NCI-H146 treated with DMSO at 0.1 percent for 48 hours (cell line): Measurements from ENCODE around the gene TIAL1.
"Not testable (repeated sequence)": the region's sequence is repeated elsewhere in the genome, so short reads cannot be mapped to it uniquely, and the experiment has no call there.

ENCODE experiments used
- DNase-seq: peaks from one replicate; lab custom pipeline; 2025; ENCODE audit not compliant: unreplicated experiment; lab: John Stamatoyannopoulos, UW

Gene TIAL1

DNA sequence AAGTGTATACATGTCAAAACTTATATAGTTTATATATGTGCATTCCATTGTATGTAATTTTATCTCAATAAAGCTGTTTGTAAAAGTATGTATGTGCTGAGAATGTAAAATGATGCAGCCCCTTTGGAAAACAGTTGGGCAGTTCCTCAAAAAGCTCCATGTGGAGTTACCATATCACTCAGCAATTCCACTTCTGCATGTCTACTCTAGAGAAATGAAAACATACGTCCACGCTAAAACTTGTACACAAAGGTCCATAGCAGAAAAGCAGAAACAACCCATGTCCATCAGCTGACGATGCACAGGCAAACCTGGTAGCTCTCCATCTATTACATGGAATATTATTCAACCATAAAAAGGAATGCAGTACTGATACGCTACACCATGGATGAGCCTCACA lies 45.9 kb downstream of the TIAL1 start:
- no peak for DNase-seq

DNA sequence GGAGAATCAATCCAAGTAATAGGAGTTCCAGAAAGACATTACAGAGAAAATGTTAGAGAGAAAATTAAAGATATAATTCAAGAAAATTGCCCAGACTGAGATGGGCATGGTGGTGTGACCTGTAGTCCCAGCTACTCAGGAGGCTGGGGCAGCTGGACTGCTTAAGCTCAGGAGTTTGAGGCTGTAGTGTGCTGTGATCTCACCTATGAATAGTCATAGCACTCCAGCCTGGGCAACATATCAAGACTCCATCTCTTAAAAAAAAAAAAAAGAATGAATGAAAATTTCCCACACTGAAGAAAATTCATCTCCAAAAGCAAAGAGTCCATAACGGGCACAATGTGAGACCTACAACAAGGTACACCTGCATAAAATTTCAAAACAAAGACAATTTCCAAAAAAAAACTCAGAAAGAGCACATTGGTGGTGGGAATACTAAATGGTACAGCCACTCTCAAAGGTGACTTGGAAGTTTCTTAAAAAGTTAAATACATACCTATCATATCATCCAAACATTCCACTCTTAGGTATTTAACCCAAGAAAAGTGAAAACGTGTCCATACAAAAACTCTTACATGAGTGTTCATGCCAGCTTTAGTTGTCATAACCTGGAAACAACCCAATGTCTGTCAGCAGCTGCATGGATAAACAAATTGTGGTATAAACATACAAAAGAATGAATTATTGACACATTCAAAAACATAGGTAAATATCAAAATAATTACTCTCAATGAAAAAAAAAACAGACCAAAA lies 47.3 kb downstream of the TIAL1 start:
- DNase-seq = no peak

DNA sequence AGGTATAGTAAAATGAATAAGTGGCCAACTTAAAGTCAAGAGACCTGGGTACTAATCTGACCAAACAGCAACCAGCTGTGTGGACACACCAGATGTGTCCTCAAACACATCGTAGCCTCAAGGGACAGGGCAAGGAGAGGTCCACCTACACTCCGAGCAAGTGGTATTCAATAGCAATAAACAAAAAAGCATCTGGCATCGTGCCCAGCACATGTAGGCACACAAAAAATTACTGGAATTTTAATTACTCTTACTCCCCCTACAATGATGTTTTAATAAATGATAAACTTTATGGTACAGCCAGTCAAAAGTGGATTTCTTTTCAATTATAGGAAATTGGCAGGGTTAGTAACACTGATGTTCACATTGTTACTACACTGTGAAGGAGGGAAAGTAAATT lies 50.8 kb downstream of the TIAL1 start:
- no peak for DNase-seq

DNA sequence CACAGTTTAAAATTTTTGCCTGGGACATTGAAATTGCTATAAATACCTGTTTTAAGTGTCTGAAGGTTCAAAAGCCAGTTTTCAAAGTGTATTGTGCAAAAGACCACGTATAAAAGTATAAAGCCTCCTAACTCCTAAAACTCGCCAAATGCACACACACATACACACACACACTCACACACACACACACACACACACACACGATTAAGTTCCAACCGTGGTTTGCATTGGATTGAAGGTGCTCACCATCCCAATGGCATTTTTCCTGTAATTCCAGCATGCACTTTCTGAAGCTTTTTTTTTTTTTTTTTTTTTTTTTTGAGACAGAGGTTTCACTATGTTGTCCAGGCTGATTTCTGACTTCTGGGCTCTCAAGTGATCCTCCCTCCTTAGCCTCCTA lies 51.5 kb downstream of the TIAL1 start:
- DNase-seq = no peak

DNA sequence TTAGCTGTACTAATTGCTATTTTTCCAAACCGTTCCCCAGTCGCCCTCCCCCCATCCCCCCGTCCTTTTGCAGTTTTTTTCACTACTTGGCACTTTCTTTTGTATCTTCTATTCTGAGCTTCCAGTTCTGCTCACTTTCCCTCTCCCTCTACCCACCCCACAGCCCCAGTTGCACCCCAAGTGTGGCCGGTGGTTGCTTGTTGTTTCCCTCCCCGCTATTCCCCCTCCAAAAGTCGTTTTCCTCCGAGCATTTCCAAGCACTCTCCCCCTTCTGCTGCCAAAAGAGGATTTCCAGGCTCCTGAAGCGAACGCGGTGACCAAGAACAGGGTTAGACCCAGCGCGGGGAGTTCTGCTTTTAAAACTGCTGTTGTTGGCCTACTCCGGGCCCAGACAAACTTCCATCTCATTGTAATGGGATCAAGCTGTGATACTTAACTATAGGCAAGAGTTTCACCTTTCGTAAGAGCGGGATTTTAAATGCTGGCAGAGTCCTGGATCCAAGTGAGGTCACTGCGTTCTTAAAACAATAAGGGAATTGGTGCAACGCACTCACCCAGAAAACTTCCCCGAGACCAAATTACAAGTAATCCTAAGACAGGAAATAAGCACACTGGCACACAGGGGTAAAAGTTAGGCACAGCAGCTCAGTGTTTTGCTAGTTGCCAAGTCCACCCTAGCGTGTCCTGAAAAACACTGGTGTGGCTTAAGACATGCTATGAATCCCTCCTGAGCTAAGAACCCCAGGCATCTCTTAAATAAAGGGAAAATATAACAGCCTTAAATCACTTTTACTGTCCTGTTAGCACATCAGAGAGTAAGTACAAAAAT lies 52.7 kb downstream of the TIAL1 start:
- no peak for DNase-seq

DNA sequence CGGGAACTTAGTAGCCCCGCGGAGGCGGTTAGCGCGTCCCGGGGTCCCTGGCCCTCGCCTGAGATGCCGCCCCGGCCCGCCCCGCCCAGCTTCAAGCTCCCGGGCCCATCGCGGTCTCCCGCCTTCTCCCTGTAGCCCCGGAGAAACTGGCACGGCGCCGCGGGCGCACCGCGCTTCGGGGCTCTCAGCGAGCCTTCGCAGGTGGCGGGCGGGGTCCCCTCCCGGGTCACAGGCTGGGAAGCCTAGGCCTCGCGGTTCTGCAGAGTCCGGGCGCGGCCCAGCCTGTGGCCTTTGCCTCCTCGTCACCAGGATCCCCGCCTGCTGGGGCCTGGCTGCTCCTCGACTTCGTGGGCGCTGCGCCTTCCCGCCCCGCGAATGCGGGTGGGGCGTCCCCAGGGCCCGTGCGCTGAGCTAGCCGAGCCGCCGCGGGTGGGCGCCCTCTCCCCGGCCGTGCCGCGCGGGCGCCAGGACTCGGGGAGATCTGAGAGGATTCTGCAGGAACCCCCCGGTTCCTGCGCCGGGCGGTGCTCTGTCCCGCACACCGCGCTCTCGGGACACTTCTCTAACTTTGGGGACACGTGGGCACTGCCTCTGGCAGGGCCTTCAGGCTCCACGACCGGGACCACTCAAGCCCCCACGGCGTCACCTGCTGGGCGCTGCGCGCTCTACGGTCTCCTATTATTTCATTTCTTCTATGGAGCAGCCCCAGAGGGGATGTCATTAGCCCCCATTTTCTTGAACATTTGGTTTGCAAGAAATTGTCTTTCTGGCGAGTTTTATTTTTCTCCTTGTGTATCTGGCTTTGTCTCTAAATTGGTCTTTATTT lies 53.6 kb downstream of the TIAL1 start:
- peak; percentile 51 for DNase-seq

DNA sequence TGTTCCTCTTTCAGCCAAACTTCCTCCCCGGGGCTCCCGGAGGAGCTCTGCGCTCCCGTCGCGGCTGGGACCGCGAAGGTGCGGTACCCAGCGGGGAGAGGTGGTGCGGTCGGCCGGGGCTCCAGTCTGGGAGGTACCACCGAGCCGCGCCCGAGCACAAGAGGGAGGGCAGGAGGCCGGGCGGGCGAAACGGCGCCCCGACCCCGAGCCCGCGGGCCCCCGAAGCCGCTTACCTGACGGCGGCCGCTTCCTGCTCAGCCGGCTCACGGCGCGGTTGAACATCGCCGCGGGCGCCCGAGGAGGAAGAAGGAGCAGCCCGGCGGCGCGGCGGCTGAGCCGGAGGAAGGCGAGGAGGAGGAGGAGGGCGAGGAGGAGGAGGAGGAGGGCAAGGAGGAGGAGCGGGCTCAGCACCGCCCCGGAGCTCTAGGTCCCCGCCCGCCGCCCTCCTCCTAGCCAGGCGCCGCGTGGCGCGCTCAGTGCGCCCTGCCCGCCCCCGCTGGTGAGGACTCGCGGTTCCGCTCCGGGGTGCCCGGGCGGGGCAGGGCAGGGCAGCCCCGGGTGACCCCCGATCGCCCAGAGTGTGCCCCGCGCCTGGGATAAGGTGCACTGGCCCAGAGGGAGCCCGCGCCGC lies 54.3 kb downstream of the TIAL1 start, which contains the start of gene RGS10:
TSS of gene RGS10 (minus strand) at position 363 of the 631 bp plus-strand sequence. CDS start at position 282, 81 bp downstream.
- DNase-seq = peak; percentile 51

DNA sequence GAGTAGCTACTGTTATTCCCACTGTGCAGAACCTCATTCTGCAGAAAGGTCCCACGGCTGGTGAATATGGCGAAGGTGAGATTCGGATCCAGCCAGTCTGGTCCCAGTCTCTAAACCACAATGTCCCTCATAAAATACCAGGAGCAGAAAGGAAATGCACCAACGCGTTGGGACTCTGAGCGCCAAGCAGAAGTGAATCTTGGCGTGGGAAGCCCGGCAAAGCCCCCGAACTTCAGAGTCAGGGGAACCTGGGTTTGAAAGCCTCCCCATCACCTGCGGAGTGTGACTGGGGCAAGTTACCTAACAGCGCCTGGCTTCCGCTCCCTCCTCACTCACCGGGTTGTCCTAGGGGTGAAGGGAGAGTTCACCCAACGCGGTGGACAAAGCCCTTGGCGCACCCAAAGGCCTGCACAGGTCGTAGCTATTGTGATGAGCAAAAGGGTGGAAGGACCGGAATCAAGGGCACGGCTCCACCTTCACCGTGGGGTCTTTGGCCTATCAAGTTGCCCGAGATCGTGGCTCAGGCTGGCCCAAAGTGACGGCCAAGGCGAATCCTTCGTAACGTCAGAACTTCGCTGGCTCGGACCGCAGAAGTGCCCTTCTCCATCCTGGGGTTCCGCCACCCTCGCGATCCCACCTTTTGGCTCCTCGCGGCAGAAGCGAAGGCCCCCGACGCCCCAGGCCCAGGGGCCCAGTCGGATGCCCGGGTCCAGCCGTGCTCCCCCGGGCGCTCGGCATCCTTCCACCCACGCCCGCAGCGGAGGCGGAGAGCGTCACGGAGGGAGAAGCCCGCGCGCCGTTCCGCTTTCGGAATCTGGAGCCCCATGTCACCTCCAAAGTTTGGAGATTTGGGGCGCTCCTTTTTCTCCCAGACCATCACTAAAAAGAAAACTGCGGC lies 55.1 kb downstream of the TIAL1 start:
- no peak for DNase-seq

DNA sequence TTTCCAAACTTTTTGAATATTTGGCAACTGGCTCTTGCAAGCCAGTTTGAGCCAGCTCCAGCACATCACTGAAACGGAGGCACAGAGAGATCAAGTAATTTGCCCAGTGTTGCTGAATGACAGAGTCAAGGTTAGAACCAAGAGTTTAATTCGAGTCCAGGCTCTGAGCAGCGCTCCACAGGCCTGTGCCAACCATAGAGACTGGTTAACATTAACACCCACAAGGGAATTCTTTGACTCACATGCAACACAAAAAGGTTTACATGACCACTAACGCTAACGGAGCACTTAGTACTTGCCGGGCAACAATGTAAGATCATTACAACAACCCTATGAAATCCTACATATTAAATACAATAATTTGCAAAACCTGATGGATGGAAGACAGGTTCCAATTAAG lies 55.7 kb downstream of the TIAL1 start:
- DNase-seq = no peak

DNA sequence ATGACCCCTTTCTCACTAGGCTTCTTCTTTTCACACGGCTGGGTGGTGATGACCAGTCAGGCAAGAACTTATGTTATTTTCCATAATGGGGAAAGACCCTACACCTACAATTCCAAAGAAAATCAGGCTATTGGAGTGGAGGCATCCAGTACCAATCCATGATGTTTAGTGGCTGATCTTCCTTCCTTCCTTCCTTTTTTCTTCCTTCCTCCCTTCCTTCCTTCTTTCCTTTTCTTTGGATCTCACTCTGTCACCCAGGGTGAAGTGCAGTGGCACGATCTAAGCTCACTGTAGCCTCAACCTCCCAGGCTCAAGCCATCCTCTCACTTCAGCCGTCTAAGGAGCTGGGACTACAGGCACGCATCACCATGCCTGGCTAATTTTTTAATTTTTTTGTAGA lies 56.7 kb downstream of the TIAL1 start:
- DNase-seq = no peak

DNA sequence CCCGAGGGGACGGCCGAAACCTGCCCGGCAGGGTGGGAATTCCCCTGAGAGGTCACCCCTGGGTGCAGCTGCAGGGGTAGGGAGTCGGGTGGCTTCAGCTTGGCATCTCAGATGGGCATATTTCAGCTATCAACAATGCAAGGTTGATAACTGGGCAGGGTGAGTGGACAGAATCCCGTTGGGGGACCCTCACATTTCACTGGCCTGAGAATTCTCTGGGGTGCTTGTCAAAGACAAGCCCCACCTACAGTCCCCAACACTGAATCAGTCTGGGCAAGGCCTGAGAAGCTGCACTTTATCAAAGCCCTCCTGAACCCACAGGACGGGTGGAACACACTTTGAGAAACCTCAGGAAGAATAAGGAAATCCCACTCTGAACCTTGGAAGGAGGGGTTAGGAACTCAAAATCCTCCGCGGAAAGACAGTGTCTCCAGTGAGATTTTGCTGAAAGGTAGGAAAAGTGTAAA lies 57.4 kb downstream of the TIAL1 start:
- no peak for DNase-seq

DNA sequence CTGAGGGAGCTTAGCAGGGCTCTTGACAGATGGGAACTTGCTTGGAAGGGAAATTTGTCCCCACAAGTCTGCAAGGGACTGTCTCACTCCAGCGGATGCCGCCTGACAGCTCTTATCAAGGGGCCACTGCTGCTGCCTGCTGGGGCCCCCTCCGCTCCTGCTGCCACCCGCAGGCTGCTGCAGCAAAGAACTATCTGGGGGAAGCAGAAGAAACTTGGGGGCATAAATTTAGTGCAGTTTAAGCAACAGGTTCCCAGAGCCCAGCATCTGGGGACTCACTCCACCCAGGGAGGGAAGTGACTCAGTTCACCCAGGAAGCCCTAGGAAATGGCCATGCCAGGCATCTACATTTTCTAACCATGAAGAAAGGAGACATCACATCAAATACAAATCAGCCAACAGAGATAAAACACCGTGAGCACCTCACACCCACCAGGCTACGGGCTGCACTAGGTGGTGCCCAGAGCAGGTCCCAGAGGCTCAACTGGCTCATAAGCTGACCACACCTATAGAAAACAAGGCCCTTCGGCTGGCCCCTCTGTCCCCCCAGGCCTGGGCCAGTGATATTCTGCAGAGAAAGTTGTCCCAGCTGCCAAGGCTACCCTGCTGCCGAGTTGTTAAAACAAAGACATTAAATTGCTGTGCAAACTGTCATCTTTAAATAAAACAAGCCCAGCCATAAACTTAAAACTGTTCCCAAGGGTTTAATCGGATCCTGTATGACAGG lies 58.0 kb downstream of the TIAL1 start:
- DNase-seq = no peak

DNA sequence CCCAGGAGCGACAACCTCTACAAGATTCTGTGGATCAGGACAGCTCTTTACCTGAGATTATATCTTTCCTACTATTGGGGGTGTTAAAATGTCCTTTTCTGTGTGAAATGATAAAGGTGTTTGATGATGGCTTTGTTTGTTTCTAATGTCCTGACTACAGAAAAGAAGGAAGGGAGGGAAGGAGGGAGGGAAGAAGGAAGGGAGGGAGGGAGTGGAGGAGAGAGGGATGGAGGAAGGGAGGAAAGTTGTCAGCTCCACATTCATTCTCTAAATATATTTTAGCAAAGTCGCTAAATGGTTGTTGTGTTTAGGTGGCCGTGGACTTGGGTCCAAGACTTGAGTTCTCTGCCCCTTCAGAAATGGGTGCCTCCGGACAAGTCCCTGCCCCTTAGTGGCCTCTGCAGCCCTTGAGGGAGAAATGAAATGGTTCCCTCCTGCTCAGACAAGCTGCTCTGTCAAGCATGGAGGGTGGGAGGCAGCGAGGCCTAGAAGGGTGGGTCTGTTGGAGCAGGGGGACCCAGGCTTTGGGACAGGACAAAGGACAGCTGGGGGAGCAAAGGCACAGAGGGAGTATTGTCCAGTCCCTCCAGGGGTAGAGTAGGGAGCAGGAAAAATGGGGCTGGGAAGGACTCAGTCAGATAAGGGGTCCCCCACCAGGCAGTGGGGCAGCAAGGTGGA lies 58.7 kb downstream of the TIAL1 start:
- DNase-seq = no peak

DNA sequence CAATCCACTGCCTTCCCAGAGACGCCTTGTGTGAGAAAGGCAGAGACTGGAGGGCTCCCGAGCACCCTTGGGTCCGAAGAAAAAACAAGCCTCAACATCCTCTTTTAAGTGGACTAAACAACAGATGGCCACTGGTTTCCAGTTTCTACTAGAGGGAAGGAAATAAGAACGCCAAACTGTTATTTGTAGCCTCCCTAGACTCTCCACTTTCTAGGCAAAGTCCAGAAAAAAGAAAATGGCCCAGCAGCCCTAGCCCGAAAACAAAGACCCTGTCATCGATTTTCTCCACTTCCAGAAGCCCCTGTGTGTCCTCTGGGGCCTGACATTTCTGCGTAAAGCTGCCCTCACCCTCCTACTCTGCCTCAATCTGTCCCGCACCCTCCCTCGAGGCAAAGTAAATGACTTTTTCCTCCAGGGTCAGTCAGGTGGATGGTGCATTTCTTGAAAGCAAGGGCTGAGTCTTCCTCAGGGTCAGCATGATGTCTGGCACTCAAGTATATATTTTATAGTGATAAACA lies 60.2 kb downstream of the TIAL1 start:
- no peak for DNase-seq

DNA sequence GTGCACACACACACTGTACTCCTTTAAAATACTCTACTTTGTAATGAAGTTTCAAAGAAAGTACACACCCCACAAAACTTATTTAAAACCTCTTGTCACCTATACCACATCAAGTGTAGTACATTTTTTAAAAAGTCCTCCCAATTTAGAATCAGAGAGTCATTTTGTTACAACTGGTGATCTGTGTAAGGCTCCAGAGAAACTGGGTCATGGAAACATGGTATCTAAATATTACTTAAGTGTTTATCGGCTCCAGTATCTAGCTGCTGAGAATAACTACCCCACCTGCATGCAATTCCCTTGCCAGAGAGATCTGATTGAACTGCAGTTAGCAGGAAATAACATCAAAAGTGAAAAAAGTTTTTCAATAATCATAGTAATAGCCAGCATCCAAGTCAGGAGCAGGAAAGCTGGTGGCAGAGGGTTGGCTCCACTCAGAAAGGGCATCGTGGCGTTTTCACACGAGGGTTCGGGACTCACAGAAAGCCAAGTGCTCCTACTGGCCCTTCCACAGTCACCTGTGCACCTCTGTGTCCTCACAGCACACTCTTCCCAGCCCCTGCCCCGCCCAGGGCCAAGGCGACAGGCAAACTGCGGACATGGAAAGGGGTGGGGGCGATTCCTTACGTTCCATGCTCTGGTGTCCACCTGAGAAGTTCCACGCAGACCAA lies 60.8 kb downstream of the TIAL1 start:
- no peak for DNase-seq

DNA sequence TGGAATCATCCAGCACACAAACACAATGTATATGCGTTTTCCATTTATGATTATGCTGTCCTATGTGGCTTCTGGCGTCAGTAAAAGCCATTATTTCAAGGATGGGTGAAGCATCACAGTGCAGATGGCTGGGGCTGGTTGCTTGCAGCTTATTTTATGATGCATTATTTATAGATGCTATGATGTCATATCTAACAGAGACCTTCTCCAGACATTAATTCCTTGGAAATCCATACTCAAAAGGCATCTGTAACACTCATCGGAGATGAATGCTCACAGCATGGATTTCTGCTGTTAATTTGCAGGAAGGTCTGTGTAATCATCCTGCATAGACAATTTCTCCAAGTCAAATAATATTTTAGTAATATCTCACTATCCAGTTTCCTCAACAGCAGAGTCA lies 61.5 kb downstream of the TIAL1 start:
- no peak for DNase-seq

DNA sequence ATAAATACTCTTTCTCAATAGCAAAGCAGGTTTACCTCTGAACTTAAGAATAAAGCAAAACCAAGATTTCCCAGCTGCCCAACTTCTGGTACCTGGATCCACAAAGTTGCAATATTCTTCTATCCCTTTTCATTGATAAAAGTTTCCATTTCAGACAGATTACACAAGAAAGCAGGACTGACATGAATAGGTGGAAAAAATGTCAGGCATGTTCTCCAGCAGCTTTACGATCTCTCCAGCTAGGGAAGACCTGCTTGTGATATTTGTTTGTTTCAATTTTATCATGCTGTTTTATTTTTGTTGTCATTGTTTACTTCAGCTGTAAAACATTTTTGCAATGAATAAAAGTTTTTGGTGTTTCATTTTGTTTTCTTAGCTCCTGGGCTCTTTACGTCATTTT lies 63.3 kb downstream of the TIAL1 start:
- DNase-seq = no peak

DNA sequence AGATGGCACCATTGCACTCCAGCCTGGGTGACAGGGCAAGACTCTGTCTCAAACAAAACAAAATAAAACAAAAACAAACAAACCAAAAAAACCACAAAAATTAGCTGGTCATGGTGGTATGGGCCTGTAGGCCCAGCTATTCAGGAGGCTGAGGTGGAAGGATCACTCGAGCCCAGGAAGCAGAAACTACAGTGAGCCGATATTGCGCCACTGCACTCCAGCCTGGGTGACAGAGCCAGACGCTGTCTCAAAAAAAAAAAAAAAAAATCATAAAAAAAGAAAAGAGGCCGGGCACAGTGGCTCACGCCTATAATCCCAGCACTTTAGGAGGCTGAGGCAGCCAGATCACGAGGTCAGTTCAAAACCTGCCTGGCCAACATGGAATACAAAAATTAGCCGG lies 64.0 kb downstream of the TIAL1 start:
- DNase-seq = not testable (repeated sequence)
